ENCODE measurements around the gene LMAN1. TPM values are rescaled to one million over a fixed set of nuclear protein-coding genes. Genes with fewer than 3 reads are reported as not detected.

The LMAN1 gene
- total and polyA plus RNA-seq, 10 of the 15 experiments (the other 5 are each of a cell fraction or from before 2014, with no cell fraction given): 15.0 to 78.9 (median 67.5) TPM

- ChIA-PET POLR2A (no interaction called here), CTCF (interaction anchor here (1.1 kb wide), 1 partner anchor 9 kb away, joined by 4 read pairs; no protein-coding TSS in a partner anchor), SMC1A (ENCODE audit: uncharacterized antibody, unreplicated experiment) (interaction anchor here (2.5 kb wide), 1 partner anchor 9 kb away, joined by 12 read pairs; no protein-coding TSS in a partner anchor), RAD21 (ENCODE audit: unreplicated experiment) (no interaction called here)
- H3K9me3 ChIP-seq (replicated peaks; ENCODE audit: control insufficient read depth, insufficient read depth, low read length): no peaks in the 10 kb centered on the region
- H3K9ac ChIP-seq (ENCODE audit: control insufficient read depth, insufficient read depth, low read length): no peak overlapping the region
- no peak overlapping the region for H3K4me2 ChIP-seq (ENCODE audit: control insufficient read depth, insufficient read depth)
- no peaks in the 10 kb centered on the region for H3K4me1 ChIP-seq (ENCODE audit: control insufficient read depth, insufficient read depth, low read length)
- H2AFZ ChIP-seq (ENCODE audit: control insufficient read depth, low read depth, low read length): no peak overlapping the region
- WGBS (ENCODE audit: insufficient coverage, insufficient replicate concordance, low lambda C conversion rate, missing lambda C conversion rate): 68% methylated on average over 3 of the region's 3 CpGs
- no TSS peak for BruUV-seq (replicated peaks)
- no peak overlapping the region for H3K4me3 ChIP-seq
- DNase-seq (ENCODE audit: low read depth, low spot score): no peak
- no peaks in the 10 kb centered on the region for H3K79me2 ChIP-seq (ENCODE audit: control insufficient read depth, insufficient read depth, low read length)
- TF ChIP-seq SUPT20H (IDR thresholded peaks at IDR 0.05; ENCODE audit: borderline replicate concordance, control insufficient read depth, low read depth, low read length) (no peak), CHD4 (IDR thresholded peaks at IDR 0.05) (no peak), GABPA (IDR thresholded peaks at IDR 0.05; ENCODE audit: low read depth) (no peak), SRF (IDR thresholded peaks at IDR 0.05; ENCODE audit: low read depth in 2 of 2, low read length in 2 of 2) (no peak), IRF4 (IDR thresholded peaks at IDR 0.05; ENCODE audit: low read depth, low read length) (no peak), MYC (IDR thresholded peaks at IDR 0.05; ENCODE audit: insufficient read depth, insufficient read length, insufficient replicate concordance, low read length, severe bottlenecking) (no peak), ZNF622 (IDR thresholded peaks at IDR 0.05) (no peak), NR2C2 (IDR thresholded peaks at IDR 0.05; ENCODE audit: borderline replicate concordance, control insufficient read depth, insufficient read length, low read depth) (no peak), DPF2 (IDR thresholded peaks at IDR 0.05) (no peak), IRF5 (IDR thresholded peaks at IDR 0.05; ENCODE audit: borderline replicate concordance) (no peak), TCF3 (IDR thresholded peaks at IDR 0.05; ENCODE audit: borderline replicate concordance, insufficient read depth, low read depth, low read length) (no peak), KDM1A (IDR thresholded peaks at IDR 0.05; ENCODE audit: borderline replicate concordance) (no peak), TBL1XR1 (IDR thresholded peaks at IDR 0.05; ENCODE audit: low read depth, low read length) (no peak), ZSCAN29 (IDR thresholded peaks at IDR 0.05) (no peak), HSF1 (IDR thresholded peaks at IDR 0.05; ENCODE audit: low read depth, low read length) (no peak), NFYB (IDR thresholded peaks at IDR 0.05; ENCODE audit: insufficient read depth, low read depth, low read length) (no peak)
- H3K27ac ChIP-seq (ENCODE audit: control insufficient read depth, insufficient read depth): no peak overlapping the region
- no peak for ATAC-seq
- no peak for FAIRE-seq
- H3K36me3 ChIP-seq (ENCODE audit: control insufficient read depth in 2 of 2, insufficient read depth in 2 of 2, low read length in 1 of 2): no peaks in the 10 kb centered on the region
- intact Hi-C loops (cut with micrococcal nuclease; ENCODE audit: unreplicated experiment): no loop called here
- in situ Hi-C loops (cut with MboI): loop anchor here (5.0 kb wide), 1 partner anchor 81 kb away; no protein-coding TSS in a partner anchor
- H4K20me1 ChIP-seq (ENCODE audit: control insufficient read depth, insufficient read depth): no peaks in the 10 kb centered on the region
- no peaks in the 10 kb centered on the region for H3K27me3 ChIP-seq (replicated peaks in 1 of 2; ENCODE audit: control insufficient read depth in 2 of 2, insufficient read depth in 2 of 2, low read length in 1 of 2)
These were observed 34.3 kb upstream of the LMAN1 start for GRCh38 chr18:59393381-59393780.

Measured in GM12878 (cell line).